Liver (tissue), 9 donors: ENCODE results near the gene NHS. TPM values are rescaled to one million over a fixed set of nuclear protein-coding genes. Genes with fewer than 3 reads are reported as not detected.

Experiments
- DNase-seq: peaks from one replicate; pipeline ENCODE4 v3.0.0-alpha.2; 2017; ENCODE audit warnings: low spot score
- H3K27ac ChIP-seq, 2 donors: one replicate each; pipeline ENCODE4 v1.7.0; 2013; ENCODE audit warnings: inconsistent platforms in 2 of 2, low read length in 2 of 2, control low read depth in 1 of 2, low read depth in 1 of 2, mild to moderate bottlenecking in 1 of 2
- H3K27me3 ChIP-seq, 4 donors: one replicate each; pipeline versions ENCODE4 v1.6.1 to v1.7.0; 2013; ENCODE audit warnings: low read length in 3 of 4, inconsistent platforms in 1 of 4, mild to moderate bottlenecking in 1 of 4, moderate library complexity in 1 of 4; ENCODE audit not compliant: control insufficient read depth in 4 of 4, insufficient read depth in 4 of 4
- H3K36me3 ChIP-seq, 4 donors: one replicate each; pipeline versions ENCODE4 v1.6.1 to v1.7.0; 2013; ENCODE audit warnings: low read length in 3 of 4, mild to moderate bottlenecking in 3 of 4, low read depth in 1 of 4, moderate library complexity in 1 of 4; ENCODE audit not compliant: control insufficient read depth in 4 of 4, insufficient read depth in 3 of 4
- H3K4me1 ChIP-seq, 4 donors: one replicate each; pipeline versions ENCODE4 v1.6.1 to v1.7.0; 2013; ENCODE audit warnings: low read length in 3 of 4, mild to moderate bottlenecking in 3 of 4, moderate library complexity in 1 of 4; ENCODE audit not compliant: control insufficient read depth in 4 of 4, insufficient read depth in 4 of 4
- H3K4me3 ChIP-seq, 3 donors: one replicate each; pipeline versions ENCODE4 v1.6.1 to v1.7.0; 2013; ENCODE audit warnings: low read length in 3 of 3, control low read depth in 1 of 3, low read depth in 1 of 3, mild to moderate bottlenecking in 1 of 3
- H3K9ac ChIP-seq, 2 donors: one replicate each; pipeline ENCODE4 v1.7.0; 2013; ENCODE audit warnings: low read length in 2 of 2, mild to moderate bottlenecking in 2 of 2, moderate library complexity in 2 of 2, control low read depth in 1 of 2, low read depth in 1 of 2
- H3K9me3 ChIP-seq, 4 donors: one replicate each; pipeline versions ENCODE4 v1.6.1 to v1.7.0; 2013; ENCODE audit warnings: low read length in 3 of 4; ENCODE audit not compliant: control insufficient read depth in 4 of 4
- EGR1 ChIP-seq, 2 donors: IDR thresholded peaks; 2 replicates each; pipeline ENCODE4 v1.6.1; 2016 to 2018; ENCODE audit warnings: antibody characterized with exemption in 2 of 2, low read depth in 2 of 2
- FOXA1 ChIP-seq: IDR thresholded peaks from 2 replicates; pipeline ENCODE4 v1.6.1; 2016; ENCODE audit warnings: antibody characterized with exemption
- FOXA2 ChIP-seq: IDR thresholded peaks from 2 replicates; pipeline ENCODE4 v1.6.1; 2016; ENCODE audit warnings: antibody characterized with exemption
- GABPA ChIP-seq, 2 donors: IDR thresholded peaks in 1 of 2; conservative IDR thresholded peaks in 1 of 2; 2 replicates each; pipeline ENCODE4 v1.6.1; 2016; ENCODE audit warnings: antibody characterized with exemption in 2 of 2, mild to moderate bottlenecking in 1 of 2, moderate library complexity in 1 of 2
- HNF4A ChIP-seq, 2 donors: conservative IDR thresholded peaks; 2 replicates each; pipeline ENCODE4 v1.6.1; 2016; ENCODE audit warnings: antibody characterized with exemption in 2 of 2, mild to moderate bottlenecking in 2 of 2
- HNF4G ChIP-seq: IDR thresholded peaks from 2 replicates; pipeline ENCODE4 v1.6.1; 2016; ENCODE audit warnings: antibody characterized with exemption
- JUND ChIP-seq, 2 donors: IDR thresholded peaks; 2 replicates each; pipeline ENCODE4 v1.6.1; 2016; ENCODE audit warnings: antibody characterized with exemption in 2 of 2
- NR2F2 ChIP-seq: IDR thresholded peaks from 2 replicates; pipeline ENCODE4 v1.6.1; 2016; ENCODE audit warnings: antibody characterized with exemption
- RAD21 ChIP-seq, 2 donors: IDR thresholded peaks; 2 replicates each; pipeline ENCODE4 v1.6.1; 2016; ENCODE audit warnings: antibody characterized with exemption in 2 of 2, mild to moderate bottlenecking in 2 of 2
- SP1 ChIP-seq: IDR thresholded peaks from 2 replicates; pipeline ENCODE4 v1.6.1; 2018; ENCODE audit warnings: antibody characterized with exemption, mild to moderate bottlenecking
- TAF1 ChIP-seq: conservative IDR thresholded peaks from 2 replicates; pipeline ENCODE4 v1.6.1; 2016; ENCODE audit warnings: antibody characterized with exemption, mild to moderate bottlenecking
- YY1 ChIP-seq: IDR thresholded peaks from 2 replicates; pipeline ENCODE4 v1.6.1; 2016; ENCODE audit warnings: antibody characterized with exemption, mild to moderate bottlenecking
- WGBS: extraction: QIAGEN DNeasy Blood & Tissue Kit; methylation state at CpG from one replicate; pipeline ENCODE4 v1.1.7; 2013; 5-methylcytosine and 5-hydroxymethylcytosine counted together
- polyA plus RNA-seq, 2 donors: library from polyadenylated mRNA; stranded (reverse) in 1 of 2; unstranded in 1 of 2; fragments of 200-250 nt in 1 of 2; fragments of >200 nt in 1 of 2; fragmentation: Nextera tagmentation in 1 of 2; extraction: Ambion mirVana in 1 of 2; gene quantifications; one replicate each; pipeline versions ENCODE4 v1.2.1 to v1.2.3, GENCODE V29; 2013 to 2015
- total RNA-seq, 2 donors: library from RNA; depleted of rRNA; stranded (reverse); fragments of >200 nt; gene quantifications; one replicate each; pipeline ENCODE4 v1.2.3, GENCODE V29; 2014
- TF ChIP-seq, protein P1 (sequence below): IDR thresholded peaks from 2 replicates; pipeline ENCODE4 v1.6.1; 2016; ENCODE audit warnings: antibody characterized with exemption
- TF ChIP-seq, protein P2 (sequence below): IDR thresholded peaks from 2 replicates; pipeline ENCODE4 v1.6.1; 2016; ENCODE audit warnings: antibody characterized with exemption, mild to moderate bottlenecking
- TF ChIP-seq, protein P3 (sequence below): IDR thresholded peaks from 2 replicates; pipeline ENCODE4 v1.6.1; 2016; ENCODE audit warnings: antibody characterized with exemption
- TF ChIP-seq, protein P4 (sequence below): IDR thresholded peaks from 2 replicates; pipeline ENCODE4 v1.6.1; 2016; ENCODE audit warnings: antibody characterized with exemption
- TF ChIP-seq, protein P5 (sequence below): fragments of 150-350 bp; IDR thresholded peaks from 2 replicates; pipeline ENCODE4 v1.5.1; 2017; ENCODE audit warnings: improper control_type of control experiment, low read depth, low read length; ENCODE audit not compliant: missing input control
- donor health status: healthy.
- donor health status: healthy.
- donor health status: healthy.
- donor health status: healthy.
- donor health status: healthy.

The NHS gene
- total and polyA plus RNA-seq, 4 donors, result 0.03 to 0.17 (median 0.10) TPM

DNA sequence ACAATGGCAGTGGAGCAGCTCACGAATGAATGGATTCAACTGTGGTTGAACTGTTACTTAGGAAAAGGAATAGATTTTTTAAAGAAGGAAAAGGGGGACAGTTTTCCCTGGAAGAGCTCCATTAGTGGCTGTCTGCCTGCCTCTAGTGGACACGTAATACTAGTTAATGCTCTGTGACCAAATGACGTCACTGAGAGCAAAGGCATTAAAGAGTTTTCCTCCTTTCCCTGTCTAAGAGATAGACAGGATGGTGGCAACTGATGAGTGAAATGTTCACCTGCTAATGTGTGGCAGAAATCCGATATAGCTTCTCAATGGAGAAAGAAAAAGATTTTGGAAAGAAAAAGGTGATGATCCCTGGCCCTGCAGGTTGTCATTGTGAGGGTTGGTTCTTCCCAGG is 310.0 kb downstream of the NHS start:
- Histone ChIP-seq H3K4me1 (no peaks in the 10 kb centered on the region), H3K9me3 (no peaks in the 10 kb centered on the region), H3K36me3 (no peaks in the 10 kb centered on the region), H3K4me3 (no peak overlapping the region), H3K27ac (no peak overlapping the region), H3K27me3 (no peaks in the 10 kb centered on the region), H3K9ac (no peak overlapping the region)
- 86% methylated on average over 4 of the region's 4 CpGs for WGBS
- DNase-seq, result no peak
- no peak for TF ChIP-seq NR2F2
- TF ChIP-seq JUND (IDR thresholded peaks at IDR 0.05), result no peak
- TF ChIP-seq RAD21 (IDR thresholded peaks at IDR 0.05), result no peak
- TF ChIP-seq, protein P1, sequence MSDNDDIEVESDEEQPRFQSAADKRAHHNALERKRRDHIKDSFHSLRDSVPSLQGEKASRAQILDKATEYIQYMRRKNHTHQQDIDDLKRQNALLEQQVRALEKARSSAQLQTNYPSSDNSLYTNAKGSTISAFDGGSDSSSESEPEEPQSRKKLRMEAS, result no peak
- TF ChIP-seq EGR1 (IDR thresholded peaks at IDR 0.05; ENCODE audit: low read depth in 2 of 2), result no peak
- no peak for TF ChIP-seq GABPA (IDR thresholded peaks at IDR 0.05 in 1 of 2, conservative IDR thresholded peaks at IDR 0.05 in 1 of 2)
- TF ChIP-seq TAF1, result no peak
- no peak for TF ChIP-seq HNF4G
- TF ChIP-seq, protein P2, sequence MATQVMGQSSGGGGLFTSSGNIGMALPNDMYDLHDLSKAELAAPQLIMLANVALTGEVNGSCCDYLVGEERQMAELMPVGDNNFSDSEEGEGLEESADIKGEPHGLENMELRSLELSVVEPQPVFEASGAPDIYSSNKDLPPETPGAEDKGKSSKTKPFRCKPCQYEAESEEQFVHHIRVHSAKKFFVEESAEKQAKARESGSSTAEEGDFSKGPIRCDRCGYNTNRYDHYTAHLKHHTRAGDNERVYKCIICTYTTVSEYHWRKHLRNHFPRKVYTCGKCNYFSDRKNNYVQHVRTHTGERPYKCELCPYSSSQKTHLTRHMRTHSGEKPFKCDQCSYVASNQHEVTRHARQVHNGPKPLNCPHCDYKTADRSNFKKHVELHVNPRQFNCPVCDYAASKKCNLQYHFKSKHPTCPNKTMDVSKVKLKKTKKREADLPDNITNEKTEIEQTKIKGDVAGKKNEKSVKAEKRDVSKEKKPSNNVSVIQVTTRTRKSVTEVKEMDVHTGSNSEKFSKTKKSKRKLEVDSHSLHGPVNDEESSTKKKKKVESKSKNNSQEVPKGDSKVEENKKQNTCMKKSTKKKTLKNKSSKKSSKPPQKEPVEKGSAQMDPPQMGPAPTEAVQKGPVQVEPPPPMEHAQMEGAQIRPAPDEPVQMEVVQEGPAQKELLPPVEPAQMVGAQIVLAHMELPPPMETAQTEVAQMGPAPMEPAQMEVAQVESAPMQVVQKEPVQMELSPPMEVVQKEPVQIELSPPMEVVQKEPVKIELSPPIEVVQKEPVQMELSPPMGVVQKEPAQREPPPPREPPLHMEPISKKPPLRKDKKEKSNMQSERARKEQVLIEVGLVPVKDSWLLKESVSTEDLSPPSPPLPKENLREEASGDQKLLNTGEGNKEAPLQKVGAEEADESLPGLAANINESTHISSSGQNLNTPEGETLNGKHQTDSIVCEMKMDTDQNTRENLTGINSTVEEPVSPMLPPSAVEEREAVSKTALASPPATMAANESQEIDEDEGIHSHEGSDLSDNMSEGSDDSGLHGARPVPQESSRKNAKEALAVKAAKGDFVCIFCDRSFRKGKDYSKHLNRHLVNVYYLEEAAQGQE, result no peak
- no peak for TF ChIP-seq SP1
- TF ChIP-seq, protein P3, sequence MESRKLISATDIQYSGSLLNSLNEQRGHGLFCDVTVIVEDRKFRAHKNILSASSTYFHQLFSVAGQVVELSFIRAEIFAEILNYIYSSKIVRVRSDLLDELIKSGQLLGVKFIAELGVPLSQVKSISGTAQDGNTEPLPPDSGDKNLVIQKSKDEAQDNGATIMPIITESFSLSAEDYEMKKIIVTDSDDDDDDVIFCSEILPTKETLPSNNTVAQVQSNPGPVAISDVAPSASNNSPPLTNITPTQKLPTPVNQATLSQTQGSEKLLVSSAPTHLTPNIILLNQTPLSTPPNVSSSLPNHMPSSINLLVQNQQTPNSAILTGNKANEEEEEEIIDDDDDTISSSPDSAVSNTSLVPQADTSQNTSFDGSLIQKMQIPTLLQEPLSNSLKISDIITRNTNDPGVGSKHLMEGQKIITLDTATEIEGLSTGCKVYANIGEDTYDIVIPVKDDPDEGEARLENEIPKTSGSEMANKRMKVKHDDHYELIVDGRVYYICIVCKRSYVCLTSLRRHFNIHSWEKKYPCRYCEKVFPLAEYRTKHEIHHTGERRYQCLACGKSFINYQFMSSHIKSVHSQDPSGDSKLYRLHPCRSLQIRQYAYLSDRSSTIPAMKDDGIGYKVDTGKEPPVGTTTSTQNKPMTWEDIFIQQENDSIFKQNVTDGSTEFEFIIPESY, result no peak
- TF ChIP-seq, protein P4, sequence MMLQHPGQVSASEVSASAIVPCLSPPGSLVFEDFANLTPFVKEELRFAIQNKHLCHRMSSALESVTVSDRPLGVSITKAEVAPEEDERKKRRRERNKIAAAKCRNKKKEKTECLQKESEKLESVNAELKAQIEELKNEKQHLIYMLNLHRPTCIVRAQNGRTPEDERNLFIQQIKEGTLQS, result no peak
- no peak for TF ChIP-seq YY1

DNA sequence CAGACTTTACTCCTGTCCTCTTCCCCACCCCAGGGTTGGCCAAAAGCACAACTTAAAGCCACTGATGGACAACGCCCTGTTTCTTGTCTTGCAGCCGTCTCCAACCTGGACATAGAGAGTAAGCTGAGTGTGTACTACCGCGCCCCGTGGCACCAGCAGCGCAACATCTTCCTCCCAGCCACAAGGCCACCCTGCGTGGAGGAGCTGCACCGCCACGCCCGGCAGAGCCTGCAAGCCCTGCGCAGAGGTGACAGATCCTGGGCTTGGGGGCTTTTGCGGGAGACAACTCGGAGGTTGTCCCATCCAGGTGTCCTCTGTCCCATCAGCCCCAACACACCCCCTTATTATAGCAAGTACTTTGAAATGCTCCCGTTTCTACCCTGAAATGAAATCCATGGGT is 312.6 kb downstream of the NHS start:
- Histone ChIP-seq H3K27ac (no peak overlapping the region), H3K9me3 (no peaks in the 10 kb centered on the region), H3K27me3 (no peaks in the 10 kb centered on the region), H3K9ac (no peak overlapping the region), H3K4me3 (no peak overlapping the region), H3K36me3 (no peaks in the 10 kb centered on the region), H3K4me1 (no peaks in the 10 kb centered on the region)
- no peak for DNase-seq
- 92% methylated on average over 14 of the region's 14 CpGs for WGBS
- TF ChIP-seq NR2F2, result no peak
- TF ChIP-seq, protein P2, result no peak
- TF ChIP-seq FOXA2, result no peak
- TF ChIP-seq FOXA1, result no peak
- TF ChIP-seq, protein P4, result no peak
- TF ChIP-seq HNF4G, result no peak
- TF ChIP-seq, protein P5, sequence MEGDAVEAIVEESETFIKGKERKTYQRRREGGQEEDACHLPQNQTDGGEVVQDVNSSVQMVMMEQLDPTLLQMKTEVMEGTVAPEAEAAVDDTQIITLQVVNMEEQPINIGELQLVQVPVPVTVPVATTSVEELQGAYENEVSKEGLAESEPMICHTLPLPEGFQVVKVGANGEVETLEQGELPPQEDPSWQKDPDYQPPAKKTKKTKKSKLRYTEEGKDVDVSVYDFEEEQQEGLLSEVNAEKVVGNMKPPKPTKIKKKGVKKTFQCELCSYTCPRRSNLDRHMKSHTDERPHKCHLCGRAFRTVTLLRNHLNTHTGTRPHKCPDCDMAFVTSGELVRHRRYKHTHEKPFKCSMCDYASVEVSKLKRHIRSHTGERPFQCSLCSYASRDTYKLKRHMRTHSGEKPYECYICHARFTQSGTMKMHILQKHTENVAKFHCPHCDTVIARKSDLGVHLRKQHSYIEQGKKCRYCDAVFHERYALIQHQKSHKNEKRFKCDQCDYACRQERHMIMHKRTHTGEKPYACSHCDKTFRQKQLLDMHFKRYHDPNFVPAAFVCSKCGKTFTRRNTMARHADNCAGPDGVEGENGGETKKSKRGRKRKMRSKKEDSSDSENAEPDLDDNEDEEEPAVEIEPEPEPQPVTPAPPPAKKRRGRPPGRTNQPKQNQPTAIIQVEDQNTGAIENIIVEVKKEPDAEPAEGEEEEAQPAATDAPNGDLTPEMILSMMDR, result no peak
- no peak for TF ChIP-seq HNF4A (conservative IDR thresholded peaks at IDR 0.05)
